ENCODE measurements around the gene CHRNE.

Gene CHRNE

DNA sequence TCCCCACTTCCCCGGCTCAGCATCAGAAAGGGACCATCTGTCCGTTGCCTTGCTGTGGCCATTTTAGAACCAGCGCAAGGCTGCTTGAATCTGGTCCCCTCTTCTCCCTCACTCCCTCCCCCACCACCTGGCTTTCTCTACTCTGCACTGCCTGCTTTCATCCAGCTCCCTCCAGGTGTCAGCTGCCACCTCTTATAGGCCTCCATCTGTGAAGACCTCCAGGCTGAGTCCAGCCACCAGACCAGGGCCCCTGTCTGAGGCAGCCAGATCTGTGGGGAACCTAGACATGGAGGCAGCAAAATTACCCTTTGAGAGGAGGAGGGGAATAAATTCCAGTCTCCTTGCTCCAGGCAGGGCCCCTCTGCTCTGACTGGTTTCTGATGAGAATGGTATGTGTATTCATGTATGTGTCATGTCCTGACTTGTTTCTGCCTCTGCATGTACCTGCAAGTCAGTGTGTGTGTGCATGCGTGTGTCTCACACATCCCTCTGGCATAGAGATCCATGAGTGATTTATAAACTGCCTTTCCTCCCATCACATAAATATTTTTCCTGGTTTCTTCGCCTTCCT, 48.7 kb downstream of the CHRNE start:
- no peak for DNase-seq (ENCODE audit: low read depth in 2 of 2)

DNA sequence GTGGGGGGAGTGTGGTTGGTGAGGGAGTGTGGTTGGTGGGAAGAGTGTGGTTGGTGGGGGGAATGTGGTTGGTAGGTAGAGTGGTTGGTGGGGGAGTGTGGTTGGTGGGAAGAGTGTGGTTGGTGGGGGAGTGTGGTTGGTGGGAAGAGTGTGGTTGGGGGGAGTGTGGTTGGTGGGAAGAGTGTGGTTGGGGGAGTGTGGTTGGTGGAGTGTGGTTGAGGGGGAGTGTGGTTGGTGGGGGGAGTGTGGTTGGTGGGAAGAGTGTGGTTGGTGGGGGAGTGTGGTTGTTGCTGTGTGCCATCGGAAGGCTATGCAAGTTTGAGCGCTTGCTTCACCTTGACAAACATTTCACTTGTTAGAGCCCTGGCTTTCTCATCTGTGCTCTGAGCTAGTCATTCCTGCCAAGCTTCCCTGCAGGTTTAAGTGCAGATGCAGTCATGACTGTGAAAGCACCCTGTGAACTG, 49.7 kb downstream of the CHRNE start:
- no peak for DNase-seq (ENCODE audit: low read depth in 2 of 2)

GRCh38 chr17:4852567-4853207, 50.2 kb downstream of the CHRNE start:
- no peak for DNase-seq (ENCODE audit: low read depth in 2 of 2)

DNA sequence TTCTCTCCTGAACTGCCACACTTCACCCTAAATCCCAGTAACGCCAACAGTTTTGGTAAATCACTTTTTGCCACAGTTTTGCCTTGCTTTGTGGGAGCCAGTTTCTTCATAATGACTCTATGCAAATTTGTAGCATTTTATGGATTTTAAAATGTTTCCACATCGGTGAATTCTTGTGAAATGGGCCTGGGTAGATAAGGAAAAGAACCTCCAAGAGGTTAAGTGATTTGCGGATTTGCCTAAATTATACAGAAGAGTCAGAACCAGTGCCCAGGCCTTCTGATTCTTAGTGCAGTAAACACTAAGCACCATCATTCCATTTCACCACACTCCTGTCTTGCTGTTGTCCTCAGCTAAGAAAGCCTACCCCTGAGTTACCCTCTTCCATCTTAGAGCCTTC, 51.8 kb downstream of the CHRNE start:
- no peak for DNase-seq (ENCODE audit: low read depth in 2 of 2)

- no peak for DNase-seq (ENCODE audit: low read depth in 2 of 2)
Measured at GRCh38 chr17:4850246-4850645, 52.7 kb downstream of the CHRNE start.

GRCh38 chr17:4849011-4849536, 53.8 kb downstream of the CHRNE start:
- no peak for DNase-seq (ENCODE audit: low read depth in 2 of 2)
